ENCODE data around the gene PLEKHD1. TPM values are rescaled to one million over a fixed set of nuclear protein-coding genes. Genes with fewer than 3 reads are reported as not detected.
"Not testable (repeated sequence)": the region's sequence is repeated elsewhere in the genome, so short reads cannot be mapped to it uniquely, and the experiment has no call there.

PLEKHD1 gene
- total RNA-seq, 1 experiment from 2014 or later, result 0.15 TPM

GRCh38 chr14:69493791-69494190 lies 9.3 kb downstream of the PLEKHD1 start:
- Histone ChIP-seq H3K4me3 (ENCODE audit: low read length) (no peak overlapping the region), H3K9ac (ENCODE audit: low read length) (no peak overlapping the region), H3K9me2 (replicated peaks; ENCODE audit: low read length) (no peaks in the 10 kb centered on the region), H3K27me3 (ENCODE audit: low read length) (peaks cover 8% of the 10 kb centered on the region; the same call in 1 of the 2 replicates), H3K4me2 (ENCODE audit: low read length) (no peak overlapping the region), H3K36me3 (ENCODE audit: low read depth, low read length) (no peaks in the 10 kb centered on the region), H3K79me2 (ENCODE audit: low read length) (no peaks in the 10 kb centered on the region), H4K20me1 (ENCODE audit: low read length) (no peaks in the 10 kb centered on the region), H3F3A (ENCODE audit: low read length, unreplicated experiment) (no peaks in the 10 kb centered on the region), H3K4me1 (ENCODE audit: insufficient read depth, low read length) (no peaks in the 10 kb centered on the region), H3K9me3 (ENCODE audit: low read length) (no peaks in the 10 kb centered on the region), H2AFZ (ENCODE audit: low read length) (no peak overlapping the region), H3K27ac (ENCODE audit: low read length) (no peak overlapping the region)
- BruUV-seq (replicated peaks), result no TSS peak
- no peak for DNase-seq
- intact Hi-C loops (cut with micrococcal nuclease), result no loop called here
- ATAC-seq, result no peak
- TF ChIP-seq CTCF (conservative IDR thresholded peaks at IDR 0.05; ENCODE audit: low read depth, low read length) (no peak), EZH2phosphoT487 (IDR thresholded peaks at IDR 0.05; ENCODE audit: borderline replicate concordance, low read length) (no peak), EZH2 (IDR thresholded peaks at IDR 0.05; ENCODE audit: low read length, unreplicated experiment) (no peak)
- ChIA-PET POLR2A (ENCODE audit: unreplicated experiment) (no interaction called here), CTCF (no interaction called here)

GRCh38 chr14:69495341-69495921 lies 10.9 kb downstream of the PLEKHD1 start:
- no peak for DNase-seq
- no peaks in the 10 kb centered on the region for H3K4me1 ChIP-seq (ENCODE audit: insufficient read depth, low read length)
- no peaks in the 10 kb centered on the region for H3F3A ChIP-seq (ENCODE audit: low read length, unreplicated experiment)
- TF ChIP-seq CTCF (conservative IDR thresholded peaks at IDR 0.05; ENCODE audit: low read depth, low read length), result no peak
- intact Hi-C loops (cut with micrococcal nuclease), result no loop called here
- BruUV-seq (replicated peaks), result no TSS peak
- H3K27ac ChIP-seq (ENCODE audit: low read length), result no peak overlapping the region
- ATAC-seq, result no peak
- no peaks in the 10 kb centered on the region for H3K79me2 ChIP-seq (ENCODE audit: low read length)
- H3K36me3 ChIP-seq (ENCODE audit: low read depth, low read length), result no peaks in the 10 kb centered on the region
- 0 out of 2 replicates have a peak, but pooled peaks cover 5% of the 10 kb centered on the region for H3K27me3 ChIP-seq (ENCODE audit: low read length)
- H3K9me3 ChIP-seq (ENCODE audit: low read length), result no peaks in the 10 kb centered on the region
- H2AFZ ChIP-seq (ENCODE audit: low read length), result no peak overlapping the region
- H3K4me2 ChIP-seq (ENCODE audit: low read length), result no peak overlapping the region
- H3K9me2 ChIP-seq (replicated peaks; ENCODE audit: low read length), result no peaks in the 10 kb centered on the region
- CTCF ChIA-PET, result no interaction called here
- no peak overlapping the region for H3K4me3 ChIP-seq (ENCODE audit: low read length)
- no peak overlapping the region for H3K9ac ChIP-seq (ENCODE audit: low read length)
- H4K20me1 ChIP-seq (ENCODE audit: low read length), result no peaks in the 10 kb centered on the region
- POLR2A ChIA-PET (ENCODE audit: unreplicated experiment), result no interaction called here

GRCh38 chr14:69497866-69498265 lies 13.3 kb downstream of the PLEKHD1 start:
- H3K79me2 ChIP-seq (ENCODE audit: low read length); H3K4me1 ChIP-seq (ENCODE audit: insufficient read depth, low read length); H3K27me3 ChIP-seq (ENCODE audit: low read length); DNase-seq; H3K4me2 ChIP-seq (ENCODE audit: low read length); ATAC-seq; H3F3A ChIP-seq (ENCODE audit: low read length, unreplicated experiment); H3K27ac ChIP-seq (ENCODE audit: low read length); POLR2A ChIA-PET (ENCODE audit: unreplicated experiment); H2AFZ ChIP-seq (ENCODE audit: low read length); CTCF ChIA-PET; H3K36me3 ChIP-seq (ENCODE audit: low read depth, low read length); H4K20me1 ChIP-seq (ENCODE audit: low read length); H3K9me2 ChIP-seq (replicated peaks; ENCODE audit: low read length); intact Hi-C loops (cut with micrococcal nuclease); BruUV-seq (replicated peaks); H3K4me3 ChIP-seq (ENCODE audit: low read length); H3K9ac ChIP-seq (ENCODE audit: low read length); H3K9me3 ChIP-seq (ENCODE audit: low read length): not testable (repeated sequence)

- H2AFZ ChIP-seq (ENCODE audit: low read length); intact Hi-C loops (cut with micrococcal nuclease); H3F3A ChIP-seq (ENCODE audit: low read length, unreplicated experiment); H3K4me1 ChIP-seq (ENCODE audit: insufficient read depth, low read length); H3K9me2 ChIP-seq (replicated peaks; ENCODE audit: low read length); H3K9ac ChIP-seq (ENCODE audit: low read length); ATAC-seq; H4K20me1 ChIP-seq (ENCODE audit: low read length); BruUV-seq (replicated peaks); H3K4me3 ChIP-seq (ENCODE audit: low read length); H3K9me3 ChIP-seq (ENCODE audit: low read length); H3K27ac ChIP-seq (ENCODE audit: low read length); DNase-seq; H3K36me3 ChIP-seq (ENCODE audit: low read depth, low read length); CTCF ChIA-PET; POLR2A ChIA-PET (ENCODE audit: unreplicated experiment); H3K4me2 ChIP-seq (ENCODE audit: low read length); H3K27me3 ChIP-seq (ENCODE audit: low read length); H3K79me2 ChIP-seq (ENCODE audit: low read length): not testable (repeated sequence)
Observed at GRCh38 chr14:69498286-69498685, 13.8 kb downstream of the PLEKHD1 start.

Measured in PC-3 (cell line).